ENCODE data around the gene CAB39L. TPM values are rescaled to one million over a fixed set of nuclear protein-coding genes. Genes with fewer than 3 reads are reported as not detected.

Gene CAB39L
- total RNA-seq, 2 donors from 2014 or later, result 6.1 to 14.5 TPM

- H3K36me3 ChIP-seq, result no peaks in the 10 kb centered on the region
- H3K4me3 ChIP-seq, result no peak overlapping the region
- no peaks in the 10 kb centered on the region for H3K9me3 ChIP-seq
- DNase-seq, result no peak
- no peak overlapping the region for H3K27ac ChIP-seq
- no peaks in the 10 kb centered on the region for H3K4me1 ChIP-seq
- TF ChIP-seq CTCF (IDR thresholded peaks at IDR 0.05), result no peak
- no peaks in the 10 kb centered on the region for H3K27me3 ChIP-seq
- no peak overlapping the region for H3K9ac ChIP-seq (ENCODE audit: low read depth in 2 of 2, low read length in 2 of 2)
- intact Hi-C loops (cut with DNase I), result loop anchor here (10.0 kb wide), 2 partner anchors 53 to 143 kb away; partner anchors contain the start of genes PHF11 and RCBTB1
Observed at GRCh38 chr13:49441846-49442245, 2.0 kb downstream of the CAB39L start.

GRCh38 chr13:49441312-49441711 is 2.6 kb downstream of the CAB39L start:
- H3K9me3 ChIP-seq, result no peaks in the 10 kb centered on the region
- no peak overlapping the region for H3K4me3 ChIP-seq
- intact Hi-C loops (cut with DNase I), result loop anchor here (10.0 kb wide), 2 partner anchors 53 to 143 kb away; partner anchors contain the start of genes PHF11 and RCBTB1
- no peaks in the 10 kb centered on the region for H3K36me3 ChIP-seq
- no peak for TF ChIP-seq CTCF (IDR thresholded peaks at IDR 0.05)
- H3K27ac ChIP-seq, result no peak overlapping the region
- no peaks in the 10 kb centered on the region for H3K27me3 ChIP-seq
- no peaks in the 10 kb centered on the region for H3K4me1 ChIP-seq
- no peak for DNase-seq
- H3K9ac ChIP-seq (ENCODE audit: low read depth in 2 of 2, low read length in 2 of 2), result no peak overlapping the region

DNA sequence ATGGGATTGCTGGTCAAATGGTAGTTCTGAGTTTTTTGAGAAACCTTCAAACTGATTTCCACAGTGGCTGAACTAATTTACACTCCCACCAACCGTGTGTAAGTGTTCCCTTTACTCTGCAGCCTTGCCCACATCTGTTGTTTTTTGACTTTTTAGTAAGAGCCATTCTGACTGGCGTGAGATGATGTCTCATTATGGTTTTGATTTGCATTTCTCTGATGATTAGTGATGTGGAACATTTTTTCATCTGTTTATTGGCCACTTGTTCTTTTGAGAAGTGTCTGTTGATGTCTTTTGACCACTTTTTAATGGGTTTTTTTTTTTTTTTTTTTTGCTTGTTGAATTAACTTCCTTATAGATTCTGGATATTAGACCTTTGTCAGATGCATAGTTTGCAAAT is 4.3 kb downstream of the CAB39L start:
- Histone ChIP-seq H3K27me3 (no peaks in the 10 kb centered on the region), H3K9ac (ENCODE audit: low read depth in 2 of 2, low read length in 2 of 2) (no peak overlapping the region), H3K27ac (no peak overlapping the region), H3K36me3 (no peaks in the 10 kb centered on the region), H3K4me3 (no peak overlapping the region), H3K9me3 (no peaks in the 10 kb centered on the region), H3K4me1 (no peaks in the 10 kb centered on the region)
- DNase-seq, result no peak
- intact Hi-C loops (cut with DNase I), result loop anchor here (5.0 to 10.0 kb wide), 3 partner anchors 55 to 145 kb away; partner anchors contain the start of genes PHF11 and RCBTB1
- TF ChIP-seq CTCF (IDR thresholded peaks at IDR 0.05), result no peak

GRCh38 chr13:49437705-49438104 is 6.2 kb downstream of the CAB39L start:
- no peak overlapping the region for H3K9ac ChIP-seq (ENCODE audit: low read depth in 2 of 2, low read length in 2 of 2)
- no peaks in the 10 kb centered on the region for H3K27me3 ChIP-seq
- DNase-seq, result no peak
- H3K4me3 ChIP-seq, result no peak overlapping the region
- no peak overlapping the region for H3K27ac ChIP-seq
- no peak for TF ChIP-seq CTCF (IDR thresholded peaks at IDR 0.05)
- H3K4me1 ChIP-seq, result no peaks in the 10 kb centered on the region
- no peaks in the 10 kb centered on the region for H3K36me3 ChIP-seq
- no peaks in the 10 kb centered on the region for H3K9me3 ChIP-seq
- intact Hi-C loops (cut with DNase I), result loop anchor here (5.0 kb wide), 1 partner anchor 135 kb away; no protein-coding TSS in a partner anchor

DNA sequence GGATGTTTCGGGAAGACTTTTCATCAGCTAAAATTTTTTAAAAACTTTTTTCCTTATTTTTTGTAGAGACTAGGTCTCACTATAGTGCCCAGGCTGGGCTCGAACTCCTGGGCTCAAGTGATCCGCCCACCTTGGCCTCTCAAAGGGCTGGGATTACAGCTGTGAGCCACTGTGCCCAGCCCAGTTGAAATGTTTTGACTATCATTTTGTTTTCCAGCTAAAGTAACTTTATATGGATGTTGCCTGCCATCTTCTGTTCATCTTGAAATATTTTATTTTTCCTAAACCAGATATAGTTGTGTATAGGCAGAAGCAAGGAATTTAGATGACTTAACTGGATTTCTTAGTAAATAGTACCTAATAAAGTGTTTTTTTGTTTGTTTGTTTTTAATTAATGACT is 7.0 kb downstream of the CAB39L start:
- Histone ChIP-seq H3K9ac (ENCODE audit: low read depth in 2 of 2, low read length in 2 of 2) (no peak overlapping the region), H3K9me3 (no peaks in the 10 kb centered on the region), H3K4me1 (no peaks in the 10 kb centered on the region), H3K27ac (no peak overlapping the region), H3K4me3 (no peak overlapping the region), H3K36me3 (no peaks in the 10 kb centered on the region), H3K27me3 (no peaks in the 10 kb centered on the region)
- no peak for TF ChIP-seq CTCF (IDR thresholded peaks at IDR 0.05)
- intact Hi-C loops (cut with DNase I), result loop anchor here (5.0 kb wide), 1 partner anchor 135 kb away; no protein-coding TSS in a partner anchor
- DNase-seq, result no peak
